Measurements from ENCODE around the gene LINC01488. TPM values are rescaled to one million over a fixed set of nuclear protein-coding genes. Genes with fewer than 3 reads are reported as not detected.

LINC01488 gene
- total RNA-seq, 1 donor from 2014 or later: not detected

DNA sequence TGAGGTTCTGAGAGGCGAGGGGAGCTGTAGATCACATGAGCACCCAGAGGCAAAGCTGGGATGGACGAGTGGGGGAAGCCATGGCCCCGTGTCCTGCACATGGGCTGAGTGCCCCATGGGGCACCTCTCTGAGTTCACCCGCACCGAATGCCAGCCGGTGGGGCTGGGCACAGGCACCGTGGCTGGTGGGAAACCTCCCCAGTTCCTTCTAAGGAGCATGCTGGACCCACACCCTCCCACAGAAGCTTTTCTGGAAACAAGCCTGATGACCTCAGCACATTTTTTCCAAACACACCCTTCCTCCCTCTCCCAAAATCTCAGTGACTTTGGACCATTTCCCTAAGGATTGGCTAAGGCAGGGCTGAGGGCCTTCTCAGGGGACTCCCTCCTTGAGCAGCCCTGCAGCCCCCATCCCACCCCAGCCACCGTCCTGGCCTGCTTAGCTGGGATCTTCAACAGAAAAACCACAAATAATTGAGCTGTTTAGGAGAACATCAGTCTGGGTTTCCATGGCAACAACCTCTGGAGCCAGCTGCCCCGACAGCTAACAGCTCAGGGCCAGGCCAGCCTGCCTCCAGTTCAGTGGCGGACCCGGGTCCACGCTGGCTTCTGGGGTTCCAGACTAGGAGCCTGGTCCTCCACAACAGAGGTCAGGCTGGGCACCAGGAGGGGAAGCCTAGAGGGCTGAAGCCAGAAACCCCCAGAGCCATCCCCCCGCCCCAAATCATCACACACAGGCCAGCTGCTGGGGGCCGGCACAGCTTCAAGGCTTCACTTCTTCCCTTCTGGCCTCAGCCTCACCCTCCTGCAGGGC is 18.1 kb upstream of the LINC01488 start:
- Histone ChIP-seq H3K9me3 (peaks cover 12 to 13% of the 10 kb centered on the region in 2 donors), H3K4me1 (peaks cover 4 to 13% of the 10 kb centered on the region in 2 donors), H3K27me3 (no peaks in the 10 kb centered on the region), H3K36me3 (no peaks in the 10 kb centered on the region), H3K27ac (peak overlapping the region in 1 of 2 donors; percentile 19), H3K4me3 (no peak overlapping the region)
- TF ChIP-seq, protein P1, sequence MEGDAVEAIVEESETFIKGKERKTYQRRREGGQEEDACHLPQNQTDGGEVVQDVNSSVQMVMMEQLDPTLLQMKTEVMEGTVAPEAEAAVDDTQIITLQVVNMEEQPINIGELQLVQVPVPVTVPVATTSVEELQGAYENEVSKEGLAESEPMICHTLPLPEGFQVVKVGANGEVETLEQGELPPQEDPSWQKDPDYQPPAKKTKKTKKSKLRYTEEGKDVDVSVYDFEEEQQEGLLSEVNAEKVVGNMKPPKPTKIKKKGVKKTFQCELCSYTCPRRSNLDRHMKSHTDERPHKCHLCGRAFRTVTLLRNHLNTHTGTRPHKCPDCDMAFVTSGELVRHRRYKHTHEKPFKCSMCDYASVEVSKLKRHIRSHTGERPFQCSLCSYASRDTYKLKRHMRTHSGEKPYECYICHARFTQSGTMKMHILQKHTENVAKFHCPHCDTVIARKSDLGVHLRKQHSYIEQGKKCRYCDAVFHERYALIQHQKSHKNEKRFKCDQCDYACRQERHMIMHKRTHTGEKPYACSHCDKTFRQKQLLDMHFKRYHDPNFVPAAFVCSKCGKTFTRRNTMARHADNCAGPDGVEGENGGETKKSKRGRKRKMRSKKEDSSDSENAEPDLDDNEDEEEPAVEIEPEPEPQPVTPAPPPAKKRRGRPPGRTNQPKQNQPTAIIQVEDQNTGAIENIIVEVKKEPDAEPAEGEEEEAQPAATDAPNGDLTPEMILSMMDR (IDR thresholded peaks at IDR 0.05): no peak
- DNase-seq (ENCODE audit: low spot score in 2 of 2): no peak
- intact Hi-C loops (cut with DNase I): no loop called here

DNA sequence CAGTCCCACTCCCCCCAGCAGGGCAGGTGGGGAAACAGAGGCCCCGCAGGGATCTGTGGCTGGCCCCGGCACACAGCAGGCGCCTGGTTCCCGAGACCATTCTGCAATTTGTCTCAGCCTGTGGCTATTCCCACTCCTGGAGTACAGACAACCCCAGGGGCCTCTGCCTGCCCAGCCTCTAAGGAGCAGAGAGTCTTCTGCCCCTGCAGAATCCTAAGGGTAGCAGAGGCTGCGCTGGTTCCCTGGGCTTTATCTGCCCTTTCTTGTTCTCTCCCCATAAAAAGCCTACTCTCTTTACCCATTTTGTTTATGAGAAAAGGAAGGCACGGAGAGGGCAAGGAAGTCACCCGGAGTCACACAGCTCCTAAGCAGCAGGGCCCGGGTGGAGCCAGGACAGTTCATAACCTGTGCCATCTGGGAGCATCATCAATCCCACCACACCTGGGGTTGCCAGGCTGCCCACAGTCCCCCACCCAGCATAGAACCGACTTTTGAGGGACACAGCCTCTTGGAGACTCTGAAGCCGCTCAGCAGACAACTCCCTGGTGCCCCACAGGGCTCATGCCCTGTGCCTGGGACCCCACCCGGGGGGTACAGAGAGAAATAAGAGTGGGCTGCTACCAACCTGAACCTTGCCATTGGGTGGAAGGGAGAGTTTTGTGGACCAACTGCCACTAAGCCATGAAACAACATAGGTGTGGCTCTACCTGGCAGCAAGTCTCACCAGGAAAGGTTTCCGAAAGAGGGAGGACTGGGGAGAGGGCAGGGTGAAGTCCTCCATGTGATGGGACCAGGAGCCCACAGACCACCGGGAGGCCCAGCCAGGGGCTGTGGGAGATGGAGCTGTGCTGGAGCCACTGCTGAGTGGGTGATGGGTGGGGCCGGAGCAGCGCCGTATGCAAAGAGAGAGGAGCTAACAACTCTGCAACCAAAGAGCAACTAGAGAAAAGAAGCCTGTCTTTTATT is 17.2 kb upstream of the LINC01488 start:
- H3K27me3 ChIP-seq: no peaks in the 10 kb centered on the region
- TF ChIP-seq, protein P1 (IDR thresholded peaks at IDR 0.05): no peak
- H3K27ac ChIP-seq: peak overlapping the region in 1 of 2 donors; percentile 19
- H3K36me3 ChIP-seq: no peaks in the 10 kb centered on the region
- H3K9me3 ChIP-seq: peaks cover 12 to 13% of the 10 kb centered on the region in 2 donors
- H3K4me1 ChIP-seq: peaks cover 4 to 13% of the 10 kb centered on the region in 2 donors
- no peak for DNase-seq (ENCODE audit: low spot score in 2 of 2)
- H3K4me3 ChIP-seq: no peak overlapping the region
- intact Hi-C loops (cut with DNase I): no loop called here

- TF ChIP-seq, protein P1 (IDR thresholded peaks at IDR 0.05): no peak
- intact Hi-C loops (cut with DNase I): no loop called here
- H3K36me3 ChIP-seq: no peaks in the 10 kb centered on the region
- H3K27ac ChIP-seq: no peak overlapping the region
- no peak for DNase-seq (ENCODE audit: low spot score in 2 of 2)
- no peaks in the 10 kb centered on the region for H3K27me3 ChIP-seq
- no peak overlapping the region for H3K4me3 ChIP-seq
- peaks cover 4 to 13% of the 10 kb centered on the region in 2 donors for H3K4me1 ChIP-seq
- H3K9me3 ChIP-seq: peaks cover 12 to 13% of the 10 kb centered on the region in 2 donors
Observed at GRCh38 chr11:69465236-69466000, 16.0 kb upstream of the LINC01488 start.

DNA sequence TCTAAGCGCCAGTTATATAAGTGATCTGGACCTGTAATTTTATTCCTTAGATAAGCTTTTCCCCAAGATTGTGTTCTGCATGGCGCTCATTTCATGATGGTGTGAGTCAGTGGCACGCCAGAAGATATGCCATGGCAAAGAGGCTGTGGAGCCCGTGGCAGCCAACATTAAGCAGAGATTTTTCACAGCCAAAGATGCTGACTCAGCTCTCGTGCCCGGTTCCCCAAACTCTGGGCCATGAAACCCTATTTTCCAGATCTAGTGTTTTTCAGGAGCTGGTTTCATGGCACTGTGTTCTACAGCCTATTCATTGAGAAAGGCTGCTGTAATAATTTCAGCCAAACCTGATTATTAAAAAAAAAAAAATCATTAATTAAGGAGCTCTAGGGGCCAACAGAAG is 15.4 kb upstream of the LINC01488 start:
- DNase-seq (ENCODE audit: low spot score in 2 of 2): no peak
- peaks cover 6 to 10% of the 10 kb centered on the region in 2 donors for H3K9me3 ChIP-seq
- intact Hi-C loops (cut with DNase I): no loop called here
- H3K4me3 ChIP-seq: no peak overlapping the region
- no peaks in the 10 kb centered on the region for H3K27me3 ChIP-seq
- TF ChIP-seq, protein P1 (IDR thresholded peaks at IDR 0.05): no peak
- no peak overlapping the region for H3K27ac ChIP-seq
- peaks cover 4 to 13% of the 10 kb centered on the region in 2 donors for H3K4me1 ChIP-seq
- H3K36me3 ChIP-seq: no peaks in the 10 kb centered on the region

DNA sequence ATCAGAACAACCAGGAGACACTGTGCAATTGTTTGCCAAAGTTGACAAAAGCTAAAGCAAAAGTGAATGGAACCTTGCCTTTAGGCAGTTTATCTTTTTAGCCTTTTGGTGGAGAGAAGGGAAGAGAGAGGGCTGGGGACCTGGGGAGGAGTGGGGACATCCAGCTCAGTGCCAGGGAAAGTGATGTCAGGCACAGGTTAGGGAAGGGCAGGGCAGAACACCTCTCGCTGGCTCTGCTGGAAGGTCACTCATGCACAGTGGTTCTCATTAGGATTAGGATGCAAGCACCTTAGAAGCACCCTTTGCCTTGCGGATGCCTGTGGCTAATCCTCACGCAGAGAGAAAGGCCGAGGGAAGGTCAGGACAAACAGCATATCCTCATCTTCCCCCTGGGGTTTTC is 14.3 kb upstream of the LINC01488 start:
- Histone ChIP-seq H3K27me3 (no peaks in the 10 kb centered on the region), H3K36me3 (no peaks in the 10 kb centered on the region), H3K9me3 (peaks cover 0 to under 1% of the 10 kb centered on the region in 2 donors), H3K27ac (no peak overlapping the region), H3K4me3 (no peak overlapping the region), H3K4me1 (peaks cover 4 to 13% of the 10 kb centered on the region in 2 donors)
- TF ChIP-seq, protein P1 (IDR thresholded peaks at IDR 0.05): no peak
- DNase-seq (ENCODE audit: low spot score in 2 of 2): no peak
- intact Hi-C loops (cut with DNase I): no loop called here

All from ascending aorta (tissue), 2 donors.